OCI-LY7 (cell line): Measurements from ENCODE around the gene AQP12B.

Source experiments
- EZH2phosphoT487 ChIP-seq: fragments of 200-600 bp; sonication (generic); IDR thresholded peaks from 2 replicates; pipeline ENCODE4 v1.6.1; 2018; ENCODE audit warnings: low read depth, borderline replicate concordance, mild to moderate bottlenecking, mixed run types, antibody characterized with exemption, low read length, moderate library complexity, mixed read lengths
- TF ChIP-seq, protein P1 (sequence below): fragments of 200-600 bp; sonication (generic); conservative IDR thresholded peaks from 2 replicates; pipeline ENCODE4 v1.5.1; 2014; ENCODE audit warnings: mild to moderate bottlenecking, antibody characterized with exemption, low read length, moderate library complexity, mixed read lengths

GRCh38 chr2:240647503-240648154 lies 35.1 kb downstream of the AQP12B start:
- TF ChIP-seq, protein P1, sequence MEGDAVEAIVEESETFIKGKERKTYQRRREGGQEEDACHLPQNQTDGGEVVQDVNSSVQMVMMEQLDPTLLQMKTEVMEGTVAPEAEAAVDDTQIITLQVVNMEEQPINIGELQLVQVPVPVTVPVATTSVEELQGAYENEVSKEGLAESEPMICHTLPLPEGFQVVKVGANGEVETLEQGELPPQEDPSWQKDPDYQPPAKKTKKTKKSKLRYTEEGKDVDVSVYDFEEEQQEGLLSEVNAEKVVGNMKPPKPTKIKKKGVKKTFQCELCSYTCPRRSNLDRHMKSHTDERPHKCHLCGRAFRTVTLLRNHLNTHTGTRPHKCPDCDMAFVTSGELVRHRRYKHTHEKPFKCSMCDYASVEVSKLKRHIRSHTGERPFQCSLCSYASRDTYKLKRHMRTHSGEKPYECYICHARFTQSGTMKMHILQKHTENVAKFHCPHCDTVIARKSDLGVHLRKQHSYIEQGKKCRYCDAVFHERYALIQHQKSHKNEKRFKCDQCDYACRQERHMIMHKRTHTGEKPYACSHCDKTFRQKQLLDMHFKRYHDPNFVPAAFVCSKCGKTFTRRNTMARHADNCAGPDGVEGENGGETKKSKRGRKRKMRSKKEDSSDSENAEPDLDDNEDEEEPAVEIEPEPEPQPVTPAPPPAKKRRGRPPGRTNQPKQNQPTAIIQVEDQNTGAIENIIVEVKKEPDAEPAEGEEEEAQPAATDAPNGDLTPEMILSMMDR: no peak
- TF ChIP-seq EZH2phosphoT487: no peak
